Limb (tissue), 2 donors: ENCODE results near the gene PAPPA.

Source experiments
- DNase-seq, 2 donors: peaks; one replicate each; pipeline ENCODE4 v3.0.0-alpha.2; 2016; ENCODE audit errors: extremely low spot score in 2 of 2

The PAPPA gene

GRCh38 chr9:116312221-116312620 is 158.6 kb downstream of the PAPPA start:
- no peak for DNase-seq

GRCh38 chr9:116313638-116314037 is 160.0 kb downstream of the PAPPA start:
- DNase-seq = no peak

- DNase-seq = no peak
Observed at GRCh38 chr9:116316246-116316645, 162.7 kb downstream of the PAPPA start.

GRCh38 chr9:116317503-116317902 is 163.9 kb downstream of the PAPPA start:
- DNase-seq = no peak

GRCh38 chr9:116318468-116319374 is 165.1 kb downstream of the PAPPA start:
- DNase-seq = peak; percentile 42 to 45

- DNase-seq = no peak
Observed at GRCh38 chr9:116319480-116319879, 165.9 kb downstream of the PAPPA start.

- DNase-seq = no peak
Observed at GRCh38 chr9:116320290-116320689, 166.7 kb downstream of the PAPPA start.

GRCh38 chr9:116322521-116322920 is 168.9 kb downstream of the PAPPA start:
- DNase-seq = no peak

- DNase-seq = no peak
Observed at GRCh38 chr9:116323012-116323411, 169.4 kb downstream of the PAPPA start.

- no peak for DNase-seq
Observed at GRCh38 chr9:116323571-116323970, 170.0 kb downstream of the PAPPA start.

GRCh38 chr9:116325924-116326323 is 172.3 kb downstream of the PAPPA start:
- DNase-seq = no peak

- DNase-seq = peak in 1 of 2 donors; percentile 59
Observed at GRCh38 chr9:116327701-116328405, 174.3 kb downstream of the PAPPA start.

GRCh38 chr9:116329470-116329869 is 175.9 kb downstream of the PAPPA start:
- DNase-seq = no peak

- no peak for DNase-seq
Observed at GRCh38 chr9:116331241-116331640, 177.7 kb downstream of the PAPPA start.

- DNase-seq = no peak
Observed at GRCh38 chr9:116332090-116332489, 178.5 kb downstream of the PAPPA start.

- no peak for DNase-seq
Observed at GRCh38 chr9:116333254-116333653, 179.7 kb downstream of the PAPPA start.

GRCh38 chr9:116334546-116335150 is 181.1 kb downstream of the PAPPA start:
- no peak for DNase-seq

GRCh38 chr9:116335392-116335791 is 181.8 kb downstream of the PAPPA start:
- no peak for DNase-seq

GRCh38 chr9:116336133-116336862 is 182.7 kb downstream of the PAPPA start:
- no peak for DNase-seq

GRCh38 chr9:116337015-116337414 is 183.4 kb downstream of the PAPPA start:
- DNase-seq = no peak

GRCh38 chr9:116340270-116340669 is 186.7 kb downstream of the PAPPA start:
- DNase-seq = no peak

- no peak for DNase-seq
Observed at GRCh38 chr9:116342061-116342460, 188.5 kb downstream of the PAPPA start.
